DND-41 (cell line): ENCODE data around the gene DDX25.

Source experiments
- EZH2 ChIP-seq: IDR thresholded peaks from 3 replicates; pipeline ENCODE4 v1.6.1; 2012; ENCODE audit warnings: borderline replicate concordance, low read depth, mild to moderate bottlenecking, moderate library complexity, low read length, inconsistent platforms; ENCODE audit not compliant: severe bottlenecking
- TF ChIP-seq, protein P1 (sequence below): IDR thresholded peaks from 2 replicates; pipeline ENCODE4 v1.5.1; 2012; ENCODE audit warnings: borderline replicate concordance, low read length, moderate library complexity, mild to moderate bottlenecking; ENCODE audit not compliant: poor library complexity, severe bottlenecking; ENCODE audit errors: extremely low read depth

GRCh38 chr11:125945797-125946520 lies 41.7 kb downstream of the DDX25 start, which contains the start of gene VSIG10L2:
- TF ChIP-seq, protein P1, sequence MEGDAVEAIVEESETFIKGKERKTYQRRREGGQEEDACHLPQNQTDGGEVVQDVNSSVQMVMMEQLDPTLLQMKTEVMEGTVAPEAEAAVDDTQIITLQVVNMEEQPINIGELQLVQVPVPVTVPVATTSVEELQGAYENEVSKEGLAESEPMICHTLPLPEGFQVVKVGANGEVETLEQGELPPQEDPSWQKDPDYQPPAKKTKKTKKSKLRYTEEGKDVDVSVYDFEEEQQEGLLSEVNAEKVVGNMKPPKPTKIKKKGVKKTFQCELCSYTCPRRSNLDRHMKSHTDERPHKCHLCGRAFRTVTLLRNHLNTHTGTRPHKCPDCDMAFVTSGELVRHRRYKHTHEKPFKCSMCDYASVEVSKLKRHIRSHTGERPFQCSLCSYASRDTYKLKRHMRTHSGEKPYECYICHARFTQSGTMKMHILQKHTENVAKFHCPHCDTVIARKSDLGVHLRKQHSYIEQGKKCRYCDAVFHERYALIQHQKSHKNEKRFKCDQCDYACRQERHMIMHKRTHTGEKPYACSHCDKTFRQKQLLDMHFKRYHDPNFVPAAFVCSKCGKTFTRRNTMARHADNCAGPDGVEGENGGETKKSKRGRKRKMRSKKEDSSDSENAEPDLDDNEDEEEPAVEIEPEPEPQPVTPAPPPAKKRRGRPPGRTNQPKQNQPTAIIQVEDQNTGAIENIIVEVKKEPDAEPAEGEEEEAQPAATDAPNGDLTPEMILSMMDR = no peak
- TF ChIP-seq EZH2 = no peak
